IPS DF 6.9 (cell line): ENCODE data around the gene UNKL.

ENCODE experiments used
- DNase-seq: peaks from one replicate; pipeline ENCODE4 v3.0.0-alpha.2; 2013; ENCODE audit warnings: low read depth, low spot score
- H3K27ac ChIP-seq: one replicate; pipeline ENCODE4 v1.5.1; 2013; ENCODE audit warnings: low read length, control low read depth
- H3K27me3 ChIP-seq: 2 replicates; pipeline ENCODE4 v1.6.1; 2013; ENCODE audit warnings: mild to moderate bottlenecking, low read length; ENCODE audit not compliant: control insufficient read depth, insufficient read depth
- H3K36me3 ChIP-seq: 2 replicates; pipeline ENCODE4 v1.6.1; 2013; ENCODE audit warnings: low read length; ENCODE audit not compliant: control insufficient read depth, insufficient read depth
- H3K4me1 ChIP-seq: 2 replicates; pipeline ENCODE4 v1.6.1; 2013; ENCODE audit warnings: low read length; ENCODE audit not compliant: control insufficient read depth, insufficient read depth
- H3K4me3 ChIP-seq: 2 replicates; pipeline ENCODE4 v1.5.1; 2013; ENCODE audit warnings: mild to moderate bottlenecking, low read length
- H3K9me3 ChIP-seq: 2 replicates; pipeline ENCODE4 v1.6.1; 2013; ENCODE audit warnings: low read length, inconsistent platforms; ENCODE audit not compliant: control insufficient read depth, insufficient read depth
- WGBS: extraction: QIAGEN DNeasy Blood & Tissue Kit; methylation state at CpG from one replicate; pipeline ENCODE4 v1.1.7; 2013; ENCODE audit warnings: mixed read lengths, missing lambda C conversion rate; ENCODE audit not compliant: insufficient read length, insufficient coverage; 5-methylcytosine and 5-hydroxymethylcytosine counted together

The UNKL gene

GRCh38 chr16:1414532-1415260 is at the start of gene UNKL:
Gene UNKL (minus strand): TSS chr16:1414704. CDS start chr16:1414691, 13 bp downstream.
- DNase-seq = no peak
- peak within 1 kb of the TSS; percentile 81; the same call in 1 of the 2 replicates for H3K4me3 ChIP-seq
- no peak within 1 kb of the TSS for H3K27ac ChIP-seq
- WGBS = no CpG with 5 or more reads among the region's 72 CpGs
- H3K27me3 ChIP-seq = no peaks in the 10 kb centered on the region
- H3K36me3 ChIP-seq = no peaks in the 10 kb centered on the region; the same call in 1 of the 2 replicates
- no peaks in the 10 kb centered on the region for H3K9me3 ChIP-seq
- H3K4me1 ChIP-seq = no peaks in the 10 kb centered on the region

- Histone ChIP-seq H3K4me1 (no peaks in the 10 kb centered on the region), H3K9me3 (no peaks in the 10 kb centered on the region), H3K4me3 (no peak overlapping the region), H3K27me3 (no peaks in the 10 kb centered on the region), H3K36me3 (peaks cover 19% of the 10 kb centered on the region), H3K27ac (no peak overlapping the region)
- WGBS = no CpG with 5 or more reads among the region's 24 CpGs
- DNase-seq = no peak
These were observed 46.6 kb upstream of the UNKL start for GRCh38 chr16:1461146-1461545.

- no CpG with 5 or more reads among the region's 30 CpGs for WGBS
- Histone ChIP-seq H3K4me1 (no peaks in the 10 kb centered on the region), H3K27ac (no peak overlapping the region), H3K9me3 (no peaks in the 10 kb centered on the region), H3K27me3 (no peaks in the 10 kb centered on the region), H3K4me3 (no peak overlapping the region), H3K36me3 (peaks cover 19% of the 10 kb centered on the region)
- DNase-seq = no peak
These were observed 46.2 kb upstream of the UNKL start for GRCh38 chr16:1460602-1461138.

- Histone ChIP-seq H3K4me3 (no peak overlapping the region), H3K36me3 (peaks cover 26% of the 10 kb centered on the region)
These were observed 45.5 kb upstream of the UNKL start for GRCh38 chr16:1459967-1460366.

GRCh38 chr16:1458977-1459341 is 44.5 kb upstream of the UNKL start:
- Histone ChIP-seq H3K4me3 (no peak overlapping the region), H3K36me3 (peaks cover 33% of the 10 kb centered on the region), H3K9me3 (no peaks in the 10 kb centered on the region), H3K27ac (no peak overlapping the region), H3K4me1 (no peaks in the 10 kb centered on the region), H3K27me3 (no peaks in the 10 kb centered on the region)
- WGBS = no CpG with 5 or more reads among the region's 14 CpGs
- no peak for DNase-seq

More at GRCh38 chr16:1459967-1460366, 45.5 kb upstream of the UNKL start:
- WGBS = no CpG with 5 or more reads among the region's 10 CpGs
- Histone ChIP-seq H3K4me1 (no peaks in the 10 kb centered on the region), H3K27ac (no peak overlapping the region), H3K27me3 (no peaks in the 10 kb centered on the region), H3K9me3 (no peaks in the 10 kb centered on the region)
- no peak for DNase-seq

- no peak for DNase-seq
- no CpG with 5 or more reads among the region's 26 CpGs for WGBS
- H3K36me3 ChIP-seq = peaks cover 37% of the 10 kb centered on the region
- H3K27me3 ChIP-seq = no peaks in the 10 kb centered on the region
- no peaks in the 10 kb centered on the region for H3K9me3 ChIP-seq
- no peak overlapping the region for H3K4me3 ChIP-seq
- H3K27ac ChIP-seq = no peak overlapping the region
- no peaks in the 10 kb centered on the region for H3K4me1 ChIP-seq
These were observed 44.0 kb upstream of the UNKL start for GRCh38 chr16:1458336-1458976.

GRCh38 chr16:1457489-1458245 is 43.2 kb upstream of the UNKL start:
- no peak for DNase-seq
- no peak overlapping the region for H3K27ac ChIP-seq
- peaks cover 38% of the 10 kb centered on the region for H3K36me3 ChIP-seq
- H3K27me3 ChIP-seq = no peaks in the 10 kb centered on the region
- no peak overlapping the region for H3K4me3 ChIP-seq
- WGBS = no CpG with 5 or more reads among the region's 42 CpGs
- no peaks in the 10 kb centered on the region for H3K9me3 ChIP-seq
- H3K4me1 ChIP-seq = no peaks in the 10 kb centered on the region

- Histone ChIP-seq H3K9me3 (no peaks in the 10 kb centered on the region), H3K4me3 (no peak overlapping the region), H3K36me3 (peaks cover 45% of the 10 kb centered on the region), H3K27me3 (no peaks in the 10 kb centered on the region), H3K27ac (no peak overlapping the region), H3K4me1 (no peaks in the 10 kb centered on the region)
- DNase-seq = no peak
- WGBS = no CpG with 5 or more reads among the region's 16 CpGs
These were observed 42.4 kb upstream of the UNKL start for GRCh38 chr16:1456951-1457350.

GRCh38 chr16:1455190-1456171 is 41.0 kb upstream of the UNKL start:
- WGBS = no CpG with 5 or more reads among the region's 41 CpGs
- no peaks in the 10 kb centered on the region for H3K9me3 ChIP-seq
- DNase-seq = no peak
- H3K36me3 ChIP-seq = peaks cover 44% of the 10 kb centered on the region
- H3K27ac ChIP-seq = no peak overlapping the region
- no peak overlapping the region for H3K4me3 ChIP-seq
- no peaks in the 10 kb centered on the region for H3K27me3 ChIP-seq
- no peaks in the 10 kb centered on the region for H3K4me1 ChIP-seq
